Endodermal cell (in vitro differentiated cells): ENCODE results near the gene FAAP20. TPM values are rescaled to one million over a fixed set of nuclear protein-coding genes. Genes with fewer than 3 reads are reported as not detected.

ENCODE experiments used
- DNase-seq: peaks from one replicate; pipeline ENCODE4 v3.0.0-alpha.2; 2017
- H3K27ac ChIP-seq: 2 replicates; pipeline ENCODE4 v1.5.1; 2013; ENCODE audit warnings: mild to moderate bottlenecking, low read depth, low read length, moderate library complexity
- H3K27me3 ChIP-seq: 2 replicates; pipeline ENCODE4 v1.6.1; 2013; ENCODE audit warnings: mild to moderate bottlenecking, low read length, moderate library complexity; ENCODE audit not compliant: insufficient read depth, control insufficient read depth, poor library complexity, severe bottlenecking
- H3K36me3 ChIP-seq: 2 replicates; pipeline ENCODE4 v1.7.0; 2013; ENCODE audit warnings: mild to moderate bottlenecking, low read length, moderate library complexity; ENCODE audit not compliant: control insufficient read depth, insufficient read depth
- H3K4me1 ChIP-seq: one replicate; pipeline ENCODE4 v1.7.0; 2013; ENCODE audit warnings: low read length; ENCODE audit not compliant: control insufficient read depth, insufficient read depth
- H3K4me3 ChIP-seq: 2 replicates; pipeline ENCODE4 v1.5.1; 2013; ENCODE audit warnings: mild to moderate bottlenecking, low read length, moderate library complexity
- H3K9ac ChIP-seq: 2 replicates; pipeline ENCODE4 v1.6.1; 2013; ENCODE audit warnings: mild to moderate bottlenecking, low read length, moderate library complexity; ENCODE audit not compliant: poor library complexity, severe bottlenecking; ENCODE audit errors: extremely low read depth
- H3K9me3 ChIP-seq: 2 replicates; pipeline ENCODE4 v1.6.1; 2013; ENCODE audit warnings: mild to moderate bottlenecking, low read length, moderate library complexity; ENCODE audit not compliant: control insufficient read depth
- H3K27ac Mint-ChIP-seq: 2 replicates; pipeline ENCODE4 v1.8.0; 2020; ENCODE audit warnings: mixed read lengths
- H3K27me3 Mint-ChIP-seq: 2 replicates; pipeline ENCODE4 v1.8.0; 2021; ENCODE audit warnings: mild to moderate bottlenecking, mixed read lengths; ENCODE audit not compliant: insufficient read depth
- H3K36me3 Mint-ChIP-seq: 2 replicates; pipeline ENCODE4 v1.8.0; 2020; ENCODE audit warnings: low read depth, mixed read lengths
- H3K4me1 Mint-ChIP-seq: 2 replicates; pipeline ENCODE4 v1.8.0; 2020; ENCODE audit warnings: mixed read lengths
- H3K4me3 Mint-ChIP-seq: 2 replicates; pipeline ENCODE4 v1.8.0; 2020; ENCODE audit warnings: mild to moderate bottlenecking, moderate library complexity, mixed read lengths
- H3K9me3 Mint-ChIP-seq: 2 replicates; pipeline ENCODE4 v1.8.0; 2020; ENCODE audit warnings: mild to moderate bottlenecking, mixed read lengths
- CTCF ChIP-seq: fragments of 200-600 bp; sonication (generic); conservative IDR thresholded peaks from 2 replicates; pipeline ENCODE4 v1.5.0; 2021; ENCODE audit warnings: antibody characterized with exemption, mild to moderate bottlenecking
- WGBS, 2 experiments: methylation state at CpG; one replicate each; pipeline versions ENCODE4 v1.1.5 to v1.1.7; 2013; ENCODE audit warnings: missing lambda C conversion rate in 2 of 2, mixed read lengths in 1 of 2; ENCODE audit not compliant: insufficient coverage in 1 of 2, insufficient read length in 1 of 2; 5-methylcytosine and 5-hydroxymethylcytosine counted together
- total RNA-seq, 2 donors: library from RNA; stranded (reverse); fragmentation: NEBNext Ultra II Directional in 1 of 2; extraction: Animal tissue kit (Norgen Biotek cat#: 25700) in 1 of 2; gene quantifications; 2 replicates in 1 of 2; 3 replicates in 1 of 2; pipeline ENCODE4 v1.2.1, GENCODE V29; 2021

FAAP20 gene
- total RNA-seq, 2 donors from 2014 or later = 126 to 154 TPM

- no peak overlapping the region for H3K27ac Mint-ChIP-seq
- H3K9ac ChIP-seq = no peak overlapping the region
- no peak overlapping the region for H3K4me3 ChIP-seq
- no peak overlapping the region for H3K27ac ChIP-seq
- no peak overlapping the region for H3K4me3 Mint-ChIP-seq
- H3K9me3 ChIP-seq = no peaks in the 10 kb centered on the region
- WGBS, 2 experiments = 94 to 97% methylated on average over 17 to 19 of the region's 19 CpGs
- peaks cover 24% of the 10 kb centered on the region for H3K36me3 Mint-ChIP-seq
- no peaks in the 10 kb centered on the region for H3K27me3 ChIP-seq
- peaks cover 20% of the 10 kb centered on the region for H3K36me3 ChIP-seq
- no peak for DNase-seq
- H3K4me1 ChIP-seq = no peaks in the 10 kb centered on the region
- no peaks in the 10 kb centered on the region for H3K4me1 Mint-ChIP-seq
- no peak for TF ChIP-seq CTCF
- H3K9me3 Mint-ChIP-seq = no peaks in the 10 kb centered on the region
- H3K27me3 Mint-ChIP-seq = no peaks in the 10 kb centered on the region
These were observed 48.4 kb downstream of the FAAP20 start for GRCh38 chr1:2145946-2146835.

GRCh38 chr1:2144501-2145090 is 50.0 kb downstream of the FAAP20 start:
- no peak overlapping the region for H3K27ac ChIP-seq

More at GRCh38 chr1:2144501-2145090, 50.0 kb downstream of the FAAP20 start:
- peaks cover 20% of the 10 kb centered on the region for H3K36me3 ChIP-seq
- no peak overlapping the region for H3K9ac ChIP-seq
- Mint-ChIP-seq H3K4me3 (no peak overlapping the region), H3K4me1 (no peaks in the 10 kb centered on the region), H3K9me3 (no peaks in the 10 kb centered on the region), H3K27ac (no peak overlapping the region), H3K36me3 (peaks cover 22% of the 10 kb centered on the region), H3K27me3 (no peaks in the 10 kb centered on the region)
- no peaks in the 10 kb centered on the region for H3K4me1 ChIP-seq
- TF ChIP-seq CTCF = no peak
- no peaks in the 10 kb centered on the region for H3K27me3 ChIP-seq
- DNase-seq = no peak
- no peak overlapping the region for H3K4me3 ChIP-seq
- 96 to 100% methylated on average over 4 to 15 of the region's 15 CpGs for WGBS, 2 experiments
- no peaks in the 10 kb centered on the region for H3K9me3 ChIP-seq
